HepG2 (cell line): ENCODE results near the gene INHA. TPM values are rescaled to one million over a fixed set of nuclear protein-coding genes. Genes with fewer than 3 reads are reported as not detected.

Experiments used
- CBX5 ChIP-seq: sonication (generic); formaldehyde crosslinking; IDR thresholded peaks from 2 replicates; pipeline ENCODE4 v1.4.0; 2020; ENCODE audit warnings: missing genetic modification reagents, borderline replicate concordance
- CC2D1A ChIP-seq: sonication (generic); formaldehyde crosslinking; IDR thresholded peaks from 2 replicates; pipeline ENCODE4 v1.8.1; 2023; ENCODE audit warnings: mild to moderate bottlenecking, missing genetic modification reagents
- CEBPB ChIP-seq: IDR thresholded peaks from 2 replicates; pipeline ENCODE4 v1.6.1; 2011; ENCODE audit warnings: low read depth, low read length, improper control_type of control experiment, borderline replicate concordance
- DMAP1 ChIP-seq: IDR thresholded peaks from 2 replicates; pipeline ENCODE4 v1.6.1; 2016
- ETV5 ChIP-seq: IDR thresholded peaks from 2 replicates; pipeline ENCODE4 v1.6.1; 2018; ENCODE audit warnings: missing biosample characterization, missing genetic modification reagents, inconsistent platforms, borderline replicate concordance
- FOXA1 ChIP-seq, 2 experiments: fragments of 450-650 bp in 1 of 2; sonication (generic) in 1 of 2; formaldehyde crosslinking in 1 of 2; IDR thresholded peaks; 2 replicates each; pipeline versions ENCODE4 v1.4.0 to v1.6.1; 2016 to 2020; ENCODE audit warnings: missing genetic modification reagents in 1 of 2
- HDAC6 ChIP-seq: fragments of 200-600 bp; sonication (generic); IDR thresholded peaks from 2 replicates; pipeline ENCODE4 v1.7.0; 2017; ENCODE audit warnings: mild to moderate bottlenecking, antibody characterized with exemption, low read length, low read depth
- HOXA7 ChIP-seq: sonication (generic); formaldehyde crosslinking; IDR thresholded peaks from 2 replicates; pipeline ENCODE4 v1.8.1; 2022; ENCODE audit warnings: mild to moderate bottlenecking, missing genetic modification reagents, moderate library complexity
- KAT2B ChIP-seq: fragments of 150-350 bp; IDR thresholded peaks from 2 replicates; pipeline ENCODE4 v1.6.1; 2014; ENCODE audit warnings: low read depth, low read length, borderline replicate concordance
- KMT2A ChIP-seq: sonication (generic); formaldehyde crosslinking; IDR thresholded peaks from 2 replicates; pipeline ENCODE4 v1.4.0; 2020; ENCODE audit warnings: missing genetic modification reagents
- MATR3 ChIP-seq: sonication (generic); formaldehyde crosslinking; IDR thresholded peaks from 2 replicates; pipeline ENCODE4 v1.4.0; 2020; ENCODE audit warnings: missing genetic modification reagents
- NONO ChIP-seq, 2 experiments: fragments of 450-650 bp in 1 of 2; sonication (generic) in 1 of 2; formaldehyde crosslinking in 1 of 2; IDR thresholded peaks in 1 of 2; conservative IDR thresholded peaks in 1 of 2; 2 replicates each; pipeline versions ENCODE4 v1.6.1 to v1.8.0; 2017 to 2022; ENCODE audit warnings: mild to moderate bottlenecking in 1 of 2, missing genetic modification reagents in 1 of 2, moderate library complexity in 1 of 2
- SRSF9 ChIP-seq: fragments of 200-400 bp; formaldehyde crosslinking; IDR thresholded peaks from 2 replicates; pipeline ENCODE4 v1.6.1; 2018; ENCODE audit warnings: borderline replicate concordance, mild to moderate bottlenecking, low read depth, low read length; ENCODE audit not compliant: insufficient read depth, poor library complexity, severe bottlenecking
- ZNF10 ChIP-seq: sonication (generic); formaldehyde crosslinking; IDR thresholded peaks from 2 replicates; pipeline ENCODE4 v1.4.0; 2020; ENCODE audit warnings: mild to moderate bottlenecking, low read depth, missing genetic modification reagents, borderline replicate concordance
- ZNF20 ChIP-seq: sonication (generic); formaldehyde crosslinking; IDR thresholded peaks from 2 replicates; pipeline ENCODE4 v1.4.0; 2020; ENCODE audit warnings: mild to moderate bottlenecking, moderate library complexity, missing genetic modification reagents
- ZNF207 ChIP-seq: fragments of 450-650 bp; IDR thresholded peaks from 2 replicates; pipeline ENCODE4 v1.6.1; 2016; ENCODE audit warnings: antibody characterized with exemption, borderline replicate concordance
- ZNF282 ChIP-seq: fragments of 450-650 bp; IDR thresholded peaks from 2 replicates; pipeline ENCODE4 v1.6.1; 2018; ENCODE audit not compliant: partially characterized antibody
- ZNF607 ChIP-seq: sonication (generic); formaldehyde crosslinking; IDR thresholded peaks from 2 replicates; pipeline ENCODE4 v1.5.1; 2020; ENCODE audit warnings: missing genetic modification reagents, mild to moderate bottlenecking, borderline replicate concordance
- polyA plus RNA-seq, 8 experiments: library from polyadenylated mRNA; depleted of rRNA in 3 of 8; stranded (reverse) in 7 of 8; unstranded in 1 of 8; fragments of >200 nt; fragmentation: Illumina TruSeq in 4 of 8; extraction: Trizol in 4 of 8; gene quantifications; 2 replicates each; pipeline versions ENCODE4 v1.2.1 to v1.2.3, GENCODE V29; 2011 to 2016; ENCODE audit warnings: low read depth in 4 of 8, missing spikeins in 1 of 8, mixed read lengths in 1 of 8; ENCODE audit not compliant: insufficient read depth in 1 of 8
- total RNA-seq, 5 experiments: library from RNA; depleted of rRNA; stranded (reverse); fragments of >200 nt; fragmentation: Illumina TruSeq; extraction: Trizol; gene quantifications; 2 replicates each; pipeline ENCODE4 v1.2.3, GENCODE V29; 2016; ENCODE audit warnings: low read depth in 1 of 5
- TF ChIP-seq, protein P1 (sequence below): sonication (generic); formaldehyde crosslinking; IDR thresholded peaks from 2 replicates; pipeline ENCODE4 v1.4.0; 2020; ENCODE audit warnings: mild to moderate bottlenecking, missing genetic modification reagents
- TF ChIP-seq, protein P2 (sequence below): sonication (generic); formaldehyde crosslinking; conservative IDR thresholded peaks from 2 replicates; pipeline ENCODE4 v1.8.0; 2022; ENCODE audit warnings: missing genetic modification reagents
- TF ChIP-seq, protein P3 (sequence below): sonication (generic); formaldehyde crosslinking; IDR thresholded peaks from 2 replicates; pipeline ENCODE4 v1.9.0; 2022; ENCODE audit warnings: missing genetic modification reagents, mild to moderate bottlenecking, borderline replicate concordance
- TF ChIP-seq, protein P4 (sequence below): sonication (generic); formaldehyde crosslinking; IDR thresholded peaks from 2 replicates; pipeline ENCODE4 v1.5.0; 2020; ENCODE audit warnings: missing genetic modification reagents, mild to moderate bottlenecking, borderline replicate concordance
- TF ChIP-seq, protein P5 (sequence below): IDR thresholded peaks from 2 replicates; pipeline ENCODE4 v1.6.1; 2016; ENCODE audit warnings: missing compliant biosample characterization, missing genetic modification reagents, borderline replicate concordance

Gene INHA
- total and polyA plus RNA-seq, 2 of the 13 experiments (the other 11 are each of a cell fraction or from before 2014, with no cell fraction given), result 4.1 to 15.2 TPM

DNA sequence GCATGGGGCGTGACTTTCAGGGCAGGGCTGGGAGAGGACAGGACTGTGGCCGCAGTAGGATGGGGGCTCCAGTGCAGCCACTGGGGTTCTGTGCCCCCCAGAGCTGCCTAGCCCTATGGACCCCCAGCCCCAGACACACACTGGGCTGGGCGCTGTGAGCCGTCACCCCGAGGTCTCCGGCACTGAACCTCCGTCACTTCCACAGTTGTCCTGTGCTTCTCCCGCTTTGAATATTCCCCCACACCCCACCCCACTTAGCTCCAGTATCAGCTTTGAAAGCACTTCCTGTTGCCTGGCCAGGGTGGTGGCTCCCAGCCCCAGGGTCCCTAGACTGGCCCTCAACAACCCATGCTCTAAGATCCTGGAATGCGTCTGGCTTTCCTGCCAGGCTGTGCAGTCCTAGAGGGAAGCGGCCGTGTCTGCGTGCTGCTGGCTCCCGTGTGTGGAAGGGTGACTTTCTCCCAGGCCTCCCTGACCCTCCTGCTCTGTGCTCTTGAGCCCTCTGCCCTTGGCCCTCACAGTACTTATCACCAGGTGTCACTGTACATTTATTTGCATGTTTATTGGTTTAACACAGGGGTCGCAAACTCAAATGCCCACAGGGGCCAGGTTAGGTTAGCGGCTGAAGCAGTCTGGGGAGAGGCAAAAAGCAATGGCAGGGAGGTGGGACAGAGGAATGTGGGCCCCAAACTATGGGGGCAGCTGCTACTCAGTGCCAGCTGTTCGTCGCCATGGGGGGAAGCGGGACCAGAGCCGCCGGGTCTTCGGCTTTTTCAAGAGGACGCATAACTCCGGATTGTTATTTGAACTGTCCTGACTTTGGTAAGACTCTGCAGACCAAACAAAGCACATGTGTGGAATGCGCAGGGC is 10.7 kb upstream of the INHA start (continued):
- TF ChIP-seq, protein P1, sequence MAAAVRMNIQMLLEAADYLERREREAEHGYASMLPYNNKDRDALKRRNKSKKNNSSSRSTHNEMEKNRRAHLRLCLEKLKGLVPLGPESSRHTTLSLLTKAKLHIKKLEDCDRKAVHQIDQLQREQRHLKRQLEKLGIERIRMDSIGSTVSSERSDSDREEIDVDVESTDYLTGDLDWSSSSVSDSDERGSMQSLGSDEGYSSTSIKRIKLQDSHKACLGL (CRISPR knock-in tag), result no peak
- TF ChIP-seq SRSF9 (no peak), ZNF607 (no peak), HDAC6 (no peak), ZNF10 (no peak), CBX5 (no peak), NONO (IDR thresholded peaks at IDR 0.05) (no peak), NONO (CRISPR knock-in tag; conservative IDR thresholded peaks at IDR 0.05) (peak; percentile 43; the same call in 1 of the 2 replicates), ZNF282 (no peak), ZNF20 (CRISPR knock-in tag) (no peak), CEBPB (no peak), KMT2A (CRISPR knock-in tag) (no peak), DMAP1 (no peak), ETV5 (CRISPR knock-in tag) (no peak), ZNF207 (no peak), CC2D1A (CRISPR knock-in tag) (no peak), KAT2B (no peak), FOXA1 (IDR thresholded peaks at IDR 0.05) (no peak), FOXA1 (CRISPR knock-in tag; IDR thresholded peaks at IDR 0.05) (no peak), MATR3 (CRISPR knock-in tag) (no peak), HOXA7 (CRISPR knock-in tag) (no peak)
- TF ChIP-seq, protein P2, sequence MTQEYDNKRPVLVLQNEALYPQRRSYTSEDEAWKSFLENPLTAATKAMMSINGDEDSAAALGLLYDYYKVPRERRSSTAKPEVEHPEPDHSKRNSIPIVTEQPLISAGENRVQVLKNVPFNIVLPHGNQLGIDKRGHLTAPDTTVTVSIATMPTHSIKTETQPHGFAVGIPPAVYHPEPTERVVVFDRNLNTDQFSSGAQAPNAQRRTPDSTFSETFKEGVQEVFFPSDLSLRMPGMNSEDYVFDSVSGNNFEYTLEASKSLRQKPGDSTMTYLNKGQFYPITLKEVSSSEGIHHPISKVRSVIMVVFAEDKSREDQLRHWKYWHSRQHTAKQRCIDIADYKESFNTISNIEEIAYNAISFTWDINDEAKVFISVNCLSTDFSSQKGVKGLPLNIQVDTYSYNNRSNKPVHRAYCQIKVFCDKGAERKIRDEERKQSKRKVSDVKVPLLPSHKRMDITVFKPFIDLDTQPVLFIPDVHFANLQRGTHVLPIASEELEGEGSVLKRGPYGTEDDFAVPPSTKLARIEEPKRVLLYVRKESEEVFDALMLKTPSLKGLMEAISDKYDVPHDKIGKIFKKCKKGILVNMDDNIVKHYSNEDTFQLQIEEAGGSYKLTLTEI (CRISPR knock-in tag), result no peak
- TF ChIP-seq, protein P3, sequence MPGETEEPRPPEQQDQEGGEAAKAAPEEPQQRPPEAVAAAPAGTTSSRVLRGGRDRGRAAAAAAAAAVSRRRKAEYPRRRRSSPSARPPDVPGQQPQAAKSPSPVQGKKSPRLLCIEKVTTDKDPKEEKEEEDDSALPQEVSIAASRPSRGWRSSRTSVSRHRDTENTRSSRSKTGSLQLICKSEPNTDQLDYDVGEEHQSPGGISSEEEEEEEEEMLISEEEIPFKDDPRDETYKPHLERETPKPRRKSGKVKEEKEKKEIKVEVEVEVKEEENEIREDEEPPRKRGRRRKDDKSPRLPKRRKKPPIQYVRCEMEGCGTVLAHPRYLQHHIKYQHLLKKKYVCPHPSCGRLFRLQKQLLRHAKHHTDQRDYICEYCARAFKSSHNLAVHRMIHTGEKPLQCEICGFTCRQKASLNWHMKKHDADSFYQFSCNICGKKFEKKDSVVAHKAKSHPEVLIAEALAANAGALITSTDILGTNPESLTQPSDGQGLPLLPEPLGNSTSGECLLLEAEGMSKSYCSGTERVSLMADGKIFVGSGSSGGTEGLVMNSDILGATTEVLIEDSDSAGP (CRISPR knock-in tag), result peak; percentile 48; the same call in 1 of the 2 replicates
- TF ChIP-seq, protein P4, sequence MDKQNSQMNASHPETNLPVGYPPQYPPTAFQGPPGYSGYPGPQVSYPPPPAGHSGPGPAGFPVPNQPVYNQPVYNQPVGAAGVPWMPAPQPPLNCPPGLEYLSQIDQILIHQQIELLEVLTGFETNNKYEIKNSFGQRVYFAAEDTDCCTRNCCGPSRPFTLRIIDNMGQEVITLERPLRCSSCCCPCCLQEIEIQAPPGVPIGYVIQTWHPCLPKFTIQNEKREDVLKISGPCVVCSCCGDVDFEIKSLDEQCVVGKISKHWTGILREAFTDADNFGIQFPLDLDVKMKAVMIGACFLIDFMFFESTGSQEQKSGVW (CRISPR knock-in tag), result no peak
- TF ChIP-seq, protein P5, sequence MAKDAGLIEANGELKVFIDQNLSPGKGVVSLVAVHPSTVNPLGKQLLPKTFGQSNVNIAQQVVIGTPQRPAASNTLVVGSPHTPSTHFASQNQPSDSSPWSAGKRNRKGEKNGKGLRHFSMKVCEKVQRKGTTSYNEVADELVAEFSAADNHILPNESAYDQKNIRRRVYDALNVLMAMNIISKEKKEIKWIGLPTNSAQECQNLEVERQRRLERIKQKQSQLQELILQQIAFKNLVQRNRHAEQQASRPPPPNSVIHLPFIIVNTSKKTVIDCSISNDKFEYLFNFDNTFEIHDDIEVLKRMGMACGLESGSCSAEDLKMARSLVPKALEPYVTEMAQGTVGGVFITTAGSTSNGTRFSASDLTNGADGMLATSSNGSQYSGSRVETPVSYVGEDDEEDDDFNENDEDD (CRISPR knock-in tag), result no peak
